ENCODE measurements around the gene TNP2.
A peak's percentile ranks its signal among the peaks of the same experiment; 100 is the strongest.

The TNP2 gene

DNA sequence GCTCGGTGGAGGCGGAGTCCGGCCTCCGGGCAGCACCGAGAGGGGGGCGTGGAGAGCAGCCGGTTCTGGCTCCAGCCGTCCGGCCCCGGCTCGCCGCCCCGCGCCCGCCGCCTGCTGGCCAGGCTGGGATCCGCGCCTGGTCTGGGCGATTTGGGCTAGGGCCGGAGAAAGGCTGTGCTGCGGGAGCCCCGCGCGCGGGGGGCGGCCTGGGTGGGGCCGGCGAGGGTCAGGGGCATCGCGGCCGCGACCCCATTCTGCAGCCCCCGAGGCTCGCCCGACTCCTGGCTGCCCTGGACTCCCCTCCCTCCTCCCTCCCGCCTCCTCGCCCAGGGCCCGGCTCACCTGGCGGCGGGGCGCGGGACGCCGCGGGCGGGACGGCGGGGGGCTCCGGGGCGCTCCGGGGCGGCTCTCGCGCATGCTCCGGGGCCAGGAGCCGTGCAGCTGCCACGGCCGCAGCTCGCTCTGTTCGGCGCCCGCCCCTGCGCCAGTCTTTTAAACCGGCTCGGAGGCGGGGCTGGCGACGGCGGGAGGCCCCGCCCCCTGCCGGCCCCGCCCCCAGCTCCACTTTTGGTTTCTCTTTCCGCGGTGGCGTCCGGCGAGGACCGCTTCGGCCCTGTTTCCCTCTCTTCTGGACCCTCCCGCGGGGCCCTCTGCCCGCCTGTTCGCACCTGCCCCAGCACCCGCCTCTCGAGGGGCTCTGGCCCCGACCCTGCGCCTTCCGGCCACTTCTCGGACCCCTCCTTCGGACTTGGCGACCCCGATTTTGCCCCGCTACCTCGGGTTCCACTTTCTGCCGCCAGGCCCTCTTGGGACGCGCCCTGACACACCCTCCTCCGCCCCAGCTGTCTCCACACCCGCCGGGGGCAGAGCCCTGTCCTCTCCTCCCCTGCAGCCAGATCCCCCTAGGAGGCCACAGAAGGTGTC, 13.1 kb downstream of the TNP2 start, which contains the start of gene SOCS1:
SOCS1 (minus strand) TSS at position 468 of the 924 bp plus-strand sequence. CDS start 726 bp downstream, outside the sequence.
- Mint-ChIP-seq H3K4me1 (peaks cover 18% of the 10 kb centered on the region), H3K36me3 (ENCODE audit: low read depth) (no peaks in the 10 kb centered on the region), H3K9me3 (no peaks in the 10 kb centered on the region), H3K27me3 (ENCODE audit: low read depth, poor library complexity) (peaks cover 34% of the 10 kb centered on the region), H3K27ac (no peak within 1 kb of the TSS), H3K4me3 (peak within 1 kb of the TSS; percentile 86)
- TF ChIP-seq, protein P1, sequence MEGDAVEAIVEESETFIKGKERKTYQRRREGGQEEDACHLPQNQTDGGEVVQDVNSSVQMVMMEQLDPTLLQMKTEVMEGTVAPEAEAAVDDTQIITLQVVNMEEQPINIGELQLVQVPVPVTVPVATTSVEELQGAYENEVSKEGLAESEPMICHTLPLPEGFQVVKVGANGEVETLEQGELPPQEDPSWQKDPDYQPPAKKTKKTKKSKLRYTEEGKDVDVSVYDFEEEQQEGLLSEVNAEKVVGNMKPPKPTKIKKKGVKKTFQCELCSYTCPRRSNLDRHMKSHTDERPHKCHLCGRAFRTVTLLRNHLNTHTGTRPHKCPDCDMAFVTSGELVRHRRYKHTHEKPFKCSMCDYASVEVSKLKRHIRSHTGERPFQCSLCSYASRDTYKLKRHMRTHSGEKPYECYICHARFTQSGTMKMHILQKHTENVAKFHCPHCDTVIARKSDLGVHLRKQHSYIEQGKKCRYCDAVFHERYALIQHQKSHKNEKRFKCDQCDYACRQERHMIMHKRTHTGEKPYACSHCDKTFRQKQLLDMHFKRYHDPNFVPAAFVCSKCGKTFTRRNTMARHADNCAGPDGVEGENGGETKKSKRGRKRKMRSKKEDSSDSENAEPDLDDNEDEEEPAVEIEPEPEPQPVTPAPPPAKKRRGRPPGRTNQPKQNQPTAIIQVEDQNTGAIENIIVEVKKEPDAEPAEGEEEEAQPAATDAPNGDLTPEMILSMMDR (IDR thresholded peaks at IDR 0.05) = peak; percentile 82
- DNase-seq = peak; percentile 94

DNA sequence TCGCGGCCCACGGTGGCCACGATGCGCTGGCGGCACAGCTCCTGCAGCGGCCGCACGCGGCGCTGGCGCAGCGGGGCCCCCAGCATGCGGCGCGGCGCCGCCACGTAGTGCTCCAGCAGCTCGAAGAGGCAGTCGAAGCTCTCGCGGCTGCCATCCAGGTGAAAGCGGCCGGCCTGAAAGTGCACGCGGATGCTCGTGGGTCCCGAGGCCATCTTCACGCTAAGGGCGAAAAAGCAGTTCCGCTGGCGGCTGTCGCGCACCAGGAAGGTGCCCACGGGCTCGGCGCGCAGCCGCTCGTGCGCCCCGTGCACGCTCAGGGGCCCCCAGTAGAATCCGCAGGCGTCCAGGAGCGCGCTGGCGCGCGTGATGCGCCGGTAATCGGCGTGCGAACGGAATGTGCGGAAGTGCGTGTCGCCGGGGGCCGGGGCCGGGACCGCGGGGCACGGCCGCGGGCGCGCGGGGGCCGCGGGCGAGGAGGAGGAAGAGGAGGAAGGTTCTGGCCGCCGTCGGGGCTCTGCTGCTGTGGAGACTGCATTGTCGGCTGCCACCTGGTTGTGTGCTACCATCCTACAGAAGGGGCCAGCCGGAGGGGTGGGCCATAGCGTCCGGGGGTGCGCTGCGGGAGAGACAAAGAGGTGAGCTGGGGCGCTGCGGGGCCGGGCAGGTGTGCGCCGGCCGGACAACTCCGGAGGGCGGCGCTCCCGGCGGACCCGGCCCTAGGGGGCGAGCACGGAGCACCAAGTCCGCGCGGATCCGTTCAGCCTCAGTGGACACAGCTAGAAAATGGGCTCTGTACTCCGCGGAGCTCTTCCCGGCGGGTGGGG, 14.0 kb downstream of the TNP2 start:
- Mint-ChIP-seq H3K27me3 (ENCODE audit: low read depth, poor library complexity) (peaks cover 29% of the 10 kb centered on the region), H3K4me1 (peaks cover 26% of the 10 kb centered on the region), H3K27ac (no peak overlapping the region), H3K4me3 (peak overlapping the region; percentile 79), H3K36me3 (ENCODE audit: low read depth) (no peaks in the 10 kb centered on the region), H3K9me3 (no peaks in the 10 kb centered on the region)
- peak; percentile 56 for DNase-seq
- TF ChIP-seq, protein P1 (IDR thresholded peaks at IDR 0.05) = no peak

DNA sequence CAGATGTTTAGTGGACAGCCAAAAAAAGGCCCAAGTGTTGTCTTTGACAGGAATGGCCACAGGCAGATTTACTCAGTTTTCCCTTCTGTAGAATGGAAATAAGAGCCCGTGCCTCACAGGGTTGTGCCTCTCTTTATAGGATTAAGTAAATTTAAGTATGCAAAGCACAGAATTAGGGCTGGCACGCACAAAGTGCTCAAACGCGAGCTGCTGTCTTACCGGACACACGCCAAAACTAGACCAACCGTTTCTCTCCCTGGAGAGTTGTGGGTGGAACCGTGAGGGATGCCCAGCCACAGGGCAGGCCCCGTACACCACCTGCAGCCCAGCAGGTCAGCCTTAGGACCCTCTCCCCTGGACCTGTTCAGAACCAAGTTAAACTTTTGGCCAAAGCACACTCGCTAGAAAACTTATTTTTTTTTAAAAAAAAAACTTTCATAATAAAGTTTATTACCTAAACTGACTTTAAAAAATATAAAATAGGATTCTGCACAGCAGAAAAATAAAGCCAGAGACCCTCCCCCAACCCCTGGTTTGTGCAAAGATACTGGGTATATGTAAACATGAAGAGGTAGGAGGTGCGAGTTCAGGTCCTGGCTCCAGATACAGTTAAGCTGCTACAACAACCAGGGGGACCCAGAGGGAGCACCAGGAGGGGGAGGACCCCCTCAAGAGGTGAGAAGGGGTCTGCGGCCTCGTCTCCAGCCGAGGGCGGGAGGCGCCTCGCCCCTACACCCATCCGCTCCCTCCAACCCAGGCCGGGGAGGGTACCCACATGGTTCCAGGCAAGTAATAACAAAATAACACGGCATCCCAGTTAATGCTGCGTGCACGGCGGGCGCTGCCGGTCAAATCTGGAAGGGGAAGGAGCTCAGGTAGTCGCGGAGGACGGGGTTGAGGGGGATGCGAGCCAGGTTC, 14.9 kb downstream of the TNP2 start:
- H3K27ac Mint-ChIP-seq = no peak overlapping the region
- H3K9me3 Mint-ChIP-seq = no peaks in the 10 kb centered on the region
- H3K4me3 Mint-ChIP-seq = peak overlapping the region; percentile 79
- TF ChIP-seq, protein P1 (IDR thresholded peaks at IDR 0.05) = no peak
- H3K36me3 Mint-ChIP-seq (ENCODE audit: low read depth) = no peaks in the 10 kb centered on the region
- peaks cover 31% of the 10 kb centered on the region for H3K4me1 Mint-ChIP-seq
- no peak for DNase-seq
- H3K27me3 Mint-ChIP-seq (ENCODE audit: low read depth, poor library complexity) = peaks cover 29% of the 10 kb centered on the region

DNA sequence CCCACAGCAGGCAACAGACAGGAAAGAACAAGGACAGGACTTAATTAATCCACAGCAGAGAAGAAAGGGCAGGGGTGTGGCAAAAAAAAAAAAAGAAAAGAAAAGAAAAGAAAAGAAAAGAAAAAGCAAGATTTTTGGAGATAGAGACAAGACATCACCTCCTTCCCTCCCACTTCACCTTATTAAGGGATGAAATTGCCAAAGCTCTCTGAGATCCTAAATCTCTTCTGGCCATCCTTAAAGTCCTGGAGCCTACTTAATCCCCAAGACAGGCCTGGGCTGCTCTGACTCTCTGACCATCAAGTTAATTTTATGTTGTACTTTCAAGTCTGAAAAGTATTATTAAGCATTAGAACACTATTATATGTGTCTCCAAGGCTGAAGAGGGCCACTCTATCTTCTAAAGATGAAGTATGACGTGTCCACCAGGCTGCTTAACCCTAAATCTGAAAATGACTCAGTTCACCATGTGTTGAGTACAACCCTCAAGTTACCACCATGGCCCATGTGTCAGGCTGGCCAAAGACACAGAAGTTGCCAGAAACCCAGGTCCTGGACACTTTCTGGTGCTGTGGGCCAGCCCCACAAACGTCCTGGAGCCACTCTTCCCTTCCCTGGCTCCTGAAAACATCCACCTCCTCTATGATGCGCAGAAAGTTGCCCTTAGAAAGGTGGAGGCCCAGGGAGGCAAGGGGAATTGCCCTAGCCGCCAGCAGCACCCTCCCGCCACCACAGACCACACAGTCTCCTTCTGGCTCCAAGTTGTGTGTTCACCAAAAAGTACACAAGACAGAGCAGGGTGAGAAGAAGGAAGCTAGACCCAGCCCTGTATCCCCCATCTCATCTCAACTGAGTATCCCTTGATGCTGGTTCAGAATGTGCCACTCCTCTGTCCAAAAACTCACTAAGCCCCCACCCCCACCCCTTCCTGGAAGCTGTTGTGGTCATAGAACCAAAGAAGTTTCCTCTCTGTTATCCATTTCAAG, 15.8 kb downstream of the TNP2 start:
- H3K4me1 Mint-ChIP-seq = peaks cover 37% of the 10 kb centered on the region
- H3K27me3 Mint-ChIP-seq (ENCODE audit: low read depth, poor library complexity) = peaks cover 24% of the 10 kb centered on the region
- H3K4me3 Mint-ChIP-seq = peak overlapping the region; percentile 63
- TF ChIP-seq, protein P1 (IDR thresholded peaks at IDR 0.05) = no peak
- no peaks in the 10 kb centered on the region for H3K9me3 Mint-ChIP-seq
- no peaks in the 10 kb centered on the region for H3K36me3 Mint-ChIP-seq (ENCODE audit: low read depth)
- H3K27ac Mint-ChIP-seq = no peak overlapping the region
- no peak for DNase-seq

Measured in nephron progenitor cell (in vitro differentiated cells).